ENCODE data around the gene MTRF1.

- TF ChIP-seq CTCF (IDR thresholded peaks at IDR 0.05; ENCODE audit: control extremely low read depth in 1 of 3, insufficient read depth in 1 of 3, low read depth in 1 of 3, low read length in 3 of 3) = no peak
- no peak for TF ChIP-seq JUND (IDR thresholded peaks at IDR 0.05; ENCODE audit: low read length)
- no peak for TF ChIP-seq EP300 (IDR thresholded peaks at IDR 0.05; ENCODE audit: borderline replicate concordance in 1 of 2, low read depth in 2 of 2, low read length in 2 of 2)
- TF ChIP-seq POLR2AphosphoS5 (IDR thresholded peaks at IDR 0.05; ENCODE audit: low read depth, low read length) = no peak
- no peak for TF ChIP-seq JUN (IDR thresholded peaks at IDR 0.05; ENCODE audit: low read depth, low read length)
- no peak for TF ChIP-seq HDAC6 (IDR thresholded peaks at IDR 0.05; ENCODE audit: low read depth, low read length)
- no peak for TF ChIP-seq EZH2 (IDR thresholded peaks at IDR 0.05; ENCODE audit: low read depth, low read length, severe bottlenecking)
- no peak for TF ChIP-seq CHD2 (IDR thresholded peaks at IDR 0.05; ENCODE audit: low read length)
Observed at GRCh38 chr13:41216160-41216559, 47.2 kb downstream of the MTRF1 start.

All from H1 (cell line).